Measurements from ENCODE around the gene ARGFX. TPM values are rescaled to one million over a fixed set of nuclear protein-coding genes. Genes with fewer than 3 reads are reported as not detected.

The ARGFX gene
- total RNA-seq, 1 experiment from 2014 or later, result not detected

DNA sequence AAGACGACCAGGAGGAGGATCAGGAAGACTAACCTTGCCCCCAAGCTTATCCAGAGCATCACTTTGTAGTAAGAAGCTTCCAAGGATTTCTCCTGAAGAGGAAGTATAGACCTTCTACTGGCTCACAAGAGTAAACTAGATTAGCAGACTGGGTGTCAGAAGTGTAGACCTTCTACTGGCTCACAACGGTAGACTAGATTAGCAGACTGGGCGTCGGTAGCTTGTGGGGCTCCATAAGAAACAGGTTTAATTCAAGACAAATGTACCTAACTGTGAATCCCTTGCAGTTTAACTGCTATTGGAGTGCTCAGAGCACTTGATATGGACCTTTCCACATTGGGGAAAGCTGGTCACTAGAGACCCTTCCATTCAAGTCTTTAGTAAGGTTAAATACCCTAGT, 38.4 kb downstream of the ARGFX start:
- 0 out of 4 replicates have a peak, but pooled peaks cover 0 to 5% of the 10 kb centered on the region in 2 experiments for H3K4me1 ChIP-seq (ENCODE audit: control insufficient read depth in 1 of 2, insufficient read depth in 2 of 2, low read length in 2 of 2)
- no TSS peak for BruUV-seq (replicated peaks)
- no peak overlapping the region for H3K27ac ChIP-seq (ENCODE audit: low read depth, low read length)
- H3K79me2 ChIP-seq (ENCODE audit: insufficient read depth, low read length), result no peaks in the 10 kb centered on the region
- H3K4me3 ChIP-seq (replicated peaks in 1 of 2; ENCODE audit: low read depth in 1 of 2, low read length in 2 of 2), result no peak overlapping the region
- TF ChIP-seq JUND (IDR thresholded peaks at IDR 0.05) (no peak), TCF7L2 (IDR thresholded peaks at IDR 0.05; ENCODE audit: borderline replicate concordance, extremely low read depth, insufficient read depth, insufficient read length) (no peak), RAD21 (IDR thresholded peaks at IDR 0.05; ENCODE audit: low read depth) (no peak), ZNF274 (IDR thresholded peaks at IDR 0.05; ENCODE audit: low read depth, low read length) (no peak), SIN3A (IDR thresholded peaks at IDR 0.05; ENCODE audit: low read depth) (no peak), CBX3 (IDR thresholded peaks at IDR 0.05; ENCODE audit: low read depth) (no peak), FOSL1 (IDR thresholded peaks at IDR 0.05; ENCODE audit: low read depth) (no peak), EZH2 (IDR thresholded peaks at IDR 0.05) (no peak), SP1 (IDR thresholded peaks at IDR 0.05; ENCODE audit: low read depth) (no peak)
- TF ChIP-seq, protein P1, sequence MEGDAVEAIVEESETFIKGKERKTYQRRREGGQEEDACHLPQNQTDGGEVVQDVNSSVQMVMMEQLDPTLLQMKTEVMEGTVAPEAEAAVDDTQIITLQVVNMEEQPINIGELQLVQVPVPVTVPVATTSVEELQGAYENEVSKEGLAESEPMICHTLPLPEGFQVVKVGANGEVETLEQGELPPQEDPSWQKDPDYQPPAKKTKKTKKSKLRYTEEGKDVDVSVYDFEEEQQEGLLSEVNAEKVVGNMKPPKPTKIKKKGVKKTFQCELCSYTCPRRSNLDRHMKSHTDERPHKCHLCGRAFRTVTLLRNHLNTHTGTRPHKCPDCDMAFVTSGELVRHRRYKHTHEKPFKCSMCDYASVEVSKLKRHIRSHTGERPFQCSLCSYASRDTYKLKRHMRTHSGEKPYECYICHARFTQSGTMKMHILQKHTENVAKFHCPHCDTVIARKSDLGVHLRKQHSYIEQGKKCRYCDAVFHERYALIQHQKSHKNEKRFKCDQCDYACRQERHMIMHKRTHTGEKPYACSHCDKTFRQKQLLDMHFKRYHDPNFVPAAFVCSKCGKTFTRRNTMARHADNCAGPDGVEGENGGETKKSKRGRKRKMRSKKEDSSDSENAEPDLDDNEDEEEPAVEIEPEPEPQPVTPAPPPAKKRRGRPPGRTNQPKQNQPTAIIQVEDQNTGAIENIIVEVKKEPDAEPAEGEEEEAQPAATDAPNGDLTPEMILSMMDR (IDR thresholded peaks at IDR 0.05 in 2 of 3, conservative IDR thresholded peaks at IDR 0.05 in 1 of 3; ENCODE audit: borderline replicate concordance in 1 of 3, insufficient read depth in 1 of 3, low read depth in 2 of 3, low read length in 2 of 3), result no peak
- H3K9ac ChIP-seq (ENCODE audit: low read length), result no peak overlapping the region
- POLR2A ChIA-PET, result no interaction called here
- DNase-seq (ENCODE audit: low read depth, low spot score), result no peak
- H4K20me1 ChIP-seq (ENCODE audit: insufficient read depth), result no peaks in the 10 kb centered on the region
- intact Hi-C loops (cut with micrococcal nuclease), result no loop called here
- CTCF ChIA-PET, result no interaction called here
- H3K27me3 ChIP-seq (ENCODE audit: insufficient read depth, low read length), result no peaks in the 10 kb centered on the region
- H2AFZ ChIP-seq (ENCODE audit: low read depth, low read length, poor library complexity, severe bottlenecking), result no peak overlapping the region
- no peaks in the 10 kb centered on the region for H3K9me3 ChIP-seq (ENCODE audit: control insufficient read depth in 1 of 2, insufficient read depth in 1 of 2, low read depth in 1 of 2, low read length in 2 of 2)
- no peaks in the 10 kb centered on the region for H3K36me3 ChIP-seq (ENCODE audit: control insufficient read depth in 1 of 2, insufficient read depth in 2 of 2, low read length in 2 of 2)
- no peaks in the 10 kb centered on the region; the same call in 1 of the 2 replicates for H3K9me2 ChIP-seq (ENCODE audit: insufficient read depth)
- no peak for ATAC-seq
- H3K4me2 ChIP-seq (ENCODE audit: low read length), result no peak overlapping the region
- RAD21 ChIA-PET (ENCODE audit: low non-redundant PET in 1 of 2, low total read pairs in 2 of 2, uncharacterized antibody in 2 of 2, unreplicated experiment in 2 of 2), result no interaction called here

Other genes with a start within 250 kb of the ARGFX start
- gene POLQ, start 22.0 kb upstream of the ARGFX start, total RNA-seq (2021; ENCODE audit: unreplicated experiment), result 12.3 TPM
- gene FBXO40, start 25.4 kb downstream of the ARGFX start, total RNA-seq (2021; ENCODE audit: unreplicated experiment), result not detected
- gene HCLS1, start 93.0 kb downstream of the ARGFX start, total RNA-seq (2021; ENCODE audit: unreplicated experiment), result 1.6 TPM
- gene GOLGB1, start 181.8 kb downstream of the ARGFX start, total RNA-seq (2021; ENCODE audit: unreplicated experiment), result 31.3 TPM